Lower leg skin (tissue), 3 donors: ENCODE measurements around the gene RBM6.

Experiments used
- CTCF ChIP-seq, 3 donors: fragments of 450-650 bp; IDR thresholded peaks; one replicate each; pipeline ENCODE4 v1.5.1; 2016; ENCODE audit warnings: antibody characterized with exemption in 3 of 3, mild to moderate bottlenecking in 3 of 3, moderate library complexity in 2 of 3
- POLR2A ChIP-seq, 2 donors: fragments of 450-650 bp; IDR thresholded peaks; one replicate each; pipeline ENCODE4 v1.6.1; 2016 to 2017; ENCODE audit warnings: antibody characterized with exemption in 2 of 2, mild to moderate bottlenecking in 1 of 2, moderate library complexity in 1 of 2

- TF ChIP-seq POLR2A (IDR thresholded peaks at IDR 0.05), result no peak
- no peak for TF ChIP-seq CTCF (IDR thresholded peaks at IDR 0.05)
Observed at GRCh38 chr3:49898991-49899390, 41.0 kb upstream of the RBM6 start.
